Measurements from ENCODE around the gene AQP12B. TPM values are rescaled to one million over a fixed set of nuclear protein-coding genes. Genes with fewer than 3 reads are reported as not detected.

The AQP12B gene
- total RNA-seq, 1 experiment from 2014 or later = not detected

GRCh38 chr2:240727913-240728312, 45.2 kb upstream of the AQP12B start:
- Histone ChIP-seq H3K23me2 (ENCODE audit: insufficient read length, low read depth, low read length, poor library complexity, severe bottlenecking) (no peaks in the 10 kb centered on the region), H2BK12ac (ENCODE audit: insufficient read length, low read depth, low read length) (no peak overlapping the region), H3K4me1 (ENCODE audit: insufficient read depth, low read length) (no peaks in the 10 kb centered on the region), H3K4ac (ENCODE audit: low read depth, low read length) (no peak overlapping the region), H4K91ac (ENCODE audit: insufficient read length, low read depth, low read length) (no peak overlapping the region), H3T11ph (ENCODE audit: low read length) (no peak overlapping the region), H2AK5ac (ENCODE audit: insufficient read length, low read length) (no peak overlapping the region), H3K23ac (ENCODE audit: insufficient read length, low read depth, low read length) (no peak overlapping the region), H3K27ac (ENCODE audit: insufficient read length, low read depth, low read length) (no peak overlapping the region), H3K9me3 (ENCODE audit: control insufficient read depth, low read depth, low read length) (no peaks in the 10 kb centered on the region), H2BK120ac (ENCODE audit: low read depth, low read length, poor library complexity, severe bottlenecking) (no peak overlapping the region), H3K27me3 (ENCODE audit: insufficient read depth, low read length) (no peaks in the 10 kb centered on the region), H3K4me2 (ENCODE audit: insufficient read depth, insufficient read length, low read length) (no peak overlapping the region), H4K8ac (replicated peaks; ENCODE audit: insufficient read length, low read depth, low read length) (no peak overlapping the region), H3K9ac (ENCODE audit: extremely low read depth, insufficient read length, low read length) (no peak overlapping the region), H3K18ac (ENCODE audit: insufficient read length, low read depth, low read length) (no peak overlapping the region), H2AFZ (ENCODE audit: low read length) (no peak overlapping the region), H3K56ac (ENCODE audit: insufficient read length, low read depth, low read length) (no peak overlapping the region), H2BK15ac (ENCODE audit: low read depth, low read length) (no peak overlapping the region), H2BK5ac (ENCODE audit: insufficient read length, low read length) (no peak overlapping the region), H3K79me1 (ENCODE audit: insufficient read depth, low read depth, low read length, poor library complexity, severe bottlenecking) (no peaks in the 10 kb centered on the region), H2BK20ac (ENCODE audit: low read depth, low read length, poor library complexity, severe bottlenecking) (no peak overlapping the region), H4K5ac (ENCODE audit: insufficient read length, low read depth, low read length) (no peak overlapping the region), H4K20me1 (ENCODE audit: control insufficient read depth, insufficient read depth, insufficient read length) (no peaks in the 10 kb centered on the region), H3K79me2 (ENCODE audit: insufficient read depth, low read length) (no peaks in the 10 kb centered on the region), H3K14ac (ENCODE audit: insufficient read depth, low read length) (no peak overlapping the region)
- H3K9me3 Mint-ChIP-seq = no peaks in the 10 kb centered on the region
- TF ChIP-seq CTCF (conservative IDR thresholded peaks at IDR 0.05) = no peak
- H3K27ac Mint-ChIP-seq = peak overlapping the region; percentile 55 to 91 (median 58); a peak in 3 of 7 replicates
- peaks cover 26 to 58% (median 45%) of the 10 kb centered on the region in 3 experiments; a peak in 6 of 7 replicates for H3K36me3 Mint-ChIP-seq (ENCODE audit: insufficient read depth in 1 of 3, low read depth in 3 of 3)
- no peak for DNase-seq
- H3K4me3 Mint-ChIP-seq = no peak overlapping the region
- no peaks in the 10 kb centered on the region; the same call in none of the 2 replicates for H3K27me3 Mint-ChIP-seq (ENCODE audit: low read depth)
- H3K4me1 Mint-ChIP-seq = no peaks in the 10 kb centered on the region
- WGBS (ENCODE audit: extremely low coverage, insufficient read length, low lambda C conversion rate) = no CpG with 5 or more reads among the region's 15 CpGs
